ENCODE data around the gene VIM.

VIM gene

DNA sequence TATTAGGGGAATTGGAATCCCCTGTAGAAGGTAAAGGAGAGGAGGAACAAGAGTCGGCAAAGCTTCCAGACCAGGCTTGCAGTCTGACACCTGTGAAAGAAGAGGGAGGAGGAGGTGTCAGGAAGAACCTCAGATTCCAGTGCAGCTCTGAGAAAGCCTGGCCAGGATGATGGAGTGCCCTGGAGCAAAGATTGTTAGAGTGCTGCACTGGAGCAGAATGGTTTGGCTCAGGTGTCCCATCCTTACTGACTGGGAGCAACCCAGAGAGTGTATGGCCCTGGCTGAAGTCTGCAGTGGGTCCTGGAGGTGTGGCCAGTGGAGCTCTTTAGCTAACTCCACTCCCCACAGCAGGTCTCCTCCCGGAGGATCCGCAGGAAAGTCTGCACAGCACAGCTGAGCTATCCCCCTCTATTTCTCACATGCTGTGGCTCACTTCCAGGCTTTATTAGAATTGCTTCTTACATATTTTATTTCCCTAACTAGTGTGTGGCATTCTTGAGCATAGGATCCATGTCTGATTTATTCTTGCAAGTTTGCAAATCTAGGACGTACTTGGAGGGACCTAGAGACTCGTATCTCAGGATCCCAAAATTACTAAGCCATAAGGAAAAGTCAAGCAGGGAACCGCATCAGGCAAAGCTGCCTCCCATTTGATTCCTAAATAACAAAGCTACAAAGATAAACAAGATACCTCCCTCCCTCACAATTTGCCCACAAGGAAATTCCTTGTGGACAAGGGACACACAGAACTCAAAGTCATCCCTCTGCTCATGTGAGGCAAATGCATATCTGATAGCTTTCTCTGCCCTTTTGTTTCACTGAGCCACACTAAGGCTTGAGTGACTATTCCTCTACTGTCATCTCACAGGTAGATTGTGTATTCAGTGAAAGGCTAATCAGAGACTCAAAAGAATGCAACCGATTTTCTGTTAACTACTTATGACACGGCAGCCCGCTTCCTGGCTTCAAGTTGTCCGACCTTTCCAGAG is 58.8 kb downstream of the VIM start:
- no peak overlapping the region for H3K4me3 ChIP-seq (ENCODE audit: low read length)
- no peaks in the 10 kb centered on the region for H4K20me1 ChIP-seq (ENCODE audit: insufficient read depth, low read length)
- no peak for TF ChIP-seq EZH2phosphoT487 (IDR thresholded peaks at IDR 0.05; ENCODE audit: low read depth)
- TF ChIP-seq, protein P1, sequence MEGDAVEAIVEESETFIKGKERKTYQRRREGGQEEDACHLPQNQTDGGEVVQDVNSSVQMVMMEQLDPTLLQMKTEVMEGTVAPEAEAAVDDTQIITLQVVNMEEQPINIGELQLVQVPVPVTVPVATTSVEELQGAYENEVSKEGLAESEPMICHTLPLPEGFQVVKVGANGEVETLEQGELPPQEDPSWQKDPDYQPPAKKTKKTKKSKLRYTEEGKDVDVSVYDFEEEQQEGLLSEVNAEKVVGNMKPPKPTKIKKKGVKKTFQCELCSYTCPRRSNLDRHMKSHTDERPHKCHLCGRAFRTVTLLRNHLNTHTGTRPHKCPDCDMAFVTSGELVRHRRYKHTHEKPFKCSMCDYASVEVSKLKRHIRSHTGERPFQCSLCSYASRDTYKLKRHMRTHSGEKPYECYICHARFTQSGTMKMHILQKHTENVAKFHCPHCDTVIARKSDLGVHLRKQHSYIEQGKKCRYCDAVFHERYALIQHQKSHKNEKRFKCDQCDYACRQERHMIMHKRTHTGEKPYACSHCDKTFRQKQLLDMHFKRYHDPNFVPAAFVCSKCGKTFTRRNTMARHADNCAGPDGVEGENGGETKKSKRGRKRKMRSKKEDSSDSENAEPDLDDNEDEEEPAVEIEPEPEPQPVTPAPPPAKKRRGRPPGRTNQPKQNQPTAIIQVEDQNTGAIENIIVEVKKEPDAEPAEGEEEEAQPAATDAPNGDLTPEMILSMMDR (IDR thresholded peaks at IDR 0.05; ENCODE audit: low read depth, low read length): no peak
- H2AFZ ChIP-seq (ENCODE audit: low read depth, low read length): no peak overlapping the region
- H3K27me3 ChIP-seq (ENCODE audit: low read depth, low read length): no peaks in the 10 kb centered on the region
- H3K36me3 ChIP-seq (replicated peaks; ENCODE audit: low read depth, low read length): no peaks in the 10 kb centered on the region
- H3K9ac ChIP-seq (ENCODE audit: low read length): no peak overlapping the region
- H3K27ac ChIP-seq (ENCODE audit: low read length): no peak overlapping the region
- no peaks in the 10 kb centered on the region for H3K79me2 ChIP-seq (ENCODE audit: low read length)
- H3K4me1 ChIP-seq (ENCODE audit: low read length): no peaks in the 10 kb centered on the region
- H3K4me2 ChIP-seq (ENCODE audit: low read length): no peak overlapping the region
- no peaks in the 10 kb centered on the region for H3K9me3 ChIP-seq (ENCODE audit: insufficient read depth, low read length)
